GM12873 (cell line): ENCODE results near the gene SLC24A3.

ENCODE experiments used
- TF ChIP-seq, protein P1 (sequence below): IDR thresholded peaks from 2 replicates; pipeline ENCODE4 v1.5.1; 2012; ENCODE audit warnings: low read depth, mild to moderate bottlenecking, moderate library complexity, low read length, control low read depth; ENCODE audit not compliant: insufficient read depth; ENCODE audit errors: missing control alignments

The SLC24A3 gene

DNA sequence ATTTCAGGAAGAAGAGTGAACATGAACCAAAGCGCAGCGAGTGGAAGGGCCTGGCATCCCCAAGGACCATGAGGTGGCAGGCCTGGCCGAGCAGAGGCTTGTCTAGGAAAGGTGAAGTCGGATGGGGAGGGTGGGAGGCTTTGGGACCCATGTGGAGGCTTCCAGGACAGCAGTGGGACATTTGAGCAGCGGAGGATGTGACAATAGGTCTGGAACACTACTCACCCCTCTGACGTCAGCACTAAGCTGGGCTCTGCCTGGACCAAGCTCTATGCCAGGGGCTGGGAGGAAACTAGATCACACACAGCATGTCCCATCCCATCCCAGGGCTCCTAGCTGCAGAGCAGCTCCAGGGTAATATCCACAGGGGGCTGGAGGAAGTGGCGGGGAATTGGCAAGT lies 370.3 kb downstream of the SLC24A3 start:
- TF ChIP-seq, protein P1, sequence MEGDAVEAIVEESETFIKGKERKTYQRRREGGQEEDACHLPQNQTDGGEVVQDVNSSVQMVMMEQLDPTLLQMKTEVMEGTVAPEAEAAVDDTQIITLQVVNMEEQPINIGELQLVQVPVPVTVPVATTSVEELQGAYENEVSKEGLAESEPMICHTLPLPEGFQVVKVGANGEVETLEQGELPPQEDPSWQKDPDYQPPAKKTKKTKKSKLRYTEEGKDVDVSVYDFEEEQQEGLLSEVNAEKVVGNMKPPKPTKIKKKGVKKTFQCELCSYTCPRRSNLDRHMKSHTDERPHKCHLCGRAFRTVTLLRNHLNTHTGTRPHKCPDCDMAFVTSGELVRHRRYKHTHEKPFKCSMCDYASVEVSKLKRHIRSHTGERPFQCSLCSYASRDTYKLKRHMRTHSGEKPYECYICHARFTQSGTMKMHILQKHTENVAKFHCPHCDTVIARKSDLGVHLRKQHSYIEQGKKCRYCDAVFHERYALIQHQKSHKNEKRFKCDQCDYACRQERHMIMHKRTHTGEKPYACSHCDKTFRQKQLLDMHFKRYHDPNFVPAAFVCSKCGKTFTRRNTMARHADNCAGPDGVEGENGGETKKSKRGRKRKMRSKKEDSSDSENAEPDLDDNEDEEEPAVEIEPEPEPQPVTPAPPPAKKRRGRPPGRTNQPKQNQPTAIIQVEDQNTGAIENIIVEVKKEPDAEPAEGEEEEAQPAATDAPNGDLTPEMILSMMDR: no peak

DNA sequence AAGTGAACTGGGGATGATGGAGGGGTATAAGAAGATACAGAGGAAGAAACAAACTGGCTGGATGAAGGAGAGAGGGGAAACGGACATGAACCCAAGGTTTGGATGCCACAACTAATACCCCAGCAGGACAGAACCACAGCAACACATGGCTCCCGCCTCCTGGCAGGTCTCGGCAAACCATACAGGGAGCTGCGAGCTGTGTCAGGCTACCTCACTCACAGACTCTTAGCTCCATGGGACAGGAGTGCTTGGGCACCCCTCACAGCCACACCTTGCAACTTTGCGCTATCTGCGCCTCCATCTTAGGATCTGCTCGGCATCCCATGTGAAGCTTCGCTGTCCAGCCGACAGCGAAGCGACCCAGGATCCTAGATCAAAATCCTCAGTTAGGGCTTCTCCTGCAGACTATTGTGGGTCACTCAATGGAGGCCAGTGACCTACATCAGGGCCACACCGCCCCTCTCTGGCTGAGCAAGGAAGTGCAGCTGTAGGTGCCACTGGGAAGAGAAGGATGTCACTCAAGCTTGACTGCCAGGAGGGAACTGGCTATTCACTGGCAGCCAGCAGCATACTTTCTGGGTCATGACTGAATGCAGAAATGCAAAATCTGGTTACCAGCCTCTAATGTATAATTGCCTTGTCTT lies 371.2 kb downstream of the SLC24A3 start:
- TF ChIP-seq, protein P1: peak; percentile 89

DNA sequence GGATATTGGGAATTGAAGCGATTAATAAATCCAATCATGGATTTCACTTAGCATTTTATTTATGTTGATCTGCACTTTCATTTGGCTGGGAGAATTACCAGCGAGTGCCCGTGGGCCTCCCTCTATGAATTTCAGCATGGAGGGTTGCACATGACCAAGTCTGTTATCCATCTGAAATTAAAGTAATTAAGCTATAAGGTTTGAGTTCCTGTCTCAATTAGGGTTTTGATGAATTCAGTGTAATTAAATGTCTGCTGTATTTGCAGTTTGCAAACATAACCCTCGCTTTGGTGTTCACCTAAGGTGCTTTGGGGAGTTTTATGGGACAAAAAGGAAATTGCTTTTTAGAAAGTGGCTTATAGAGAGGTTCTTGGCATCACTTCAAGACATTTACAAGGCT lies 375.8 kb downstream of the SLC24A3 start:
- TF ChIP-seq, protein P1: no peak

DNA sequence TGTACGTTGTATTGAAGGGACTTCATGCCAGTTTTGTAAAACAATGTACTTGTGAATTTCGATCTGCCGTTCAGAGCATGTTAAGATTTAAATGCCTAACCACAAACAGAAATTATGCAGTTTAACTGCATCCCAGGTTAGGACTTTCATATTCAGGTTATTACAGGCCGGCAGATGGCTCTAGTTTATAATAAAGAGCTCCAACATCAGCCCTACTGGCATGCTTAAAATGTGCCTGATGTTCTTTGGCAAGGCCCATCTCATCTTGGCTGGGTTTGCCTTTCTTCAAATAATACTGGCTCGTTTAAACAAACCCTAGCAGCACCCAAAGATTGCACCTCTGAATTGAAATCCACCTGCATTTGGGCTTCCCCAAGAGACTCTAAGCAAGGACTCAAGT lies 376.3 kb downstream of the SLC24A3 start:
- TF ChIP-seq, protein P1: no peak

DNA sequence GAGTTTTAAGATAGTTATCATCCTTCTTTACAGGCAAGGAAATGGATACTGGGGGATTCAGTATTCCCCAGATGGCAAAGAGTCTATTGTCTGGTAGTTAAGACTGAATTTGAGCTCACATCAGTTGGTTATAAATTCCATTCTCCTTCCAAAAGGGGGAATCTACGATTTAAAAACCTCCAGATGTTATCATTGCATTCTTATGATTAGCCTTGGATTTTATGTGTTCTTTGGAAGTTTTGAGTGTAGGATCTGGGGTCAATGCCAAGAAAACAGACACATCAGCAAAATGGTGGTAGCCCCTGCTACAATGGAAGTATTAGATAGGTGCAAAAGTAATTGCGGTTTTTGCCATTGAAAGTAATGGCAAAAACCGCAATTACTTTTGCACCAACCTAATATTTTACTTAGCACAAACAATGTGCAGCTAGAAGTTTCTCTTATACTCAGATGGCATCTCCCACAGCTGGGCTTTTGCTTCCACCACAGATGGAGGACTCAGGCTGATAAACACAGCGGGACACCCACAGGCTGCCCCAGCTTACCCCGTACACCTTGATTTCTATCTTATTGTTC lies 377.4 kb downstream of the SLC24A3 start:
- TF ChIP-seq, protein P1: no peak

DNA sequence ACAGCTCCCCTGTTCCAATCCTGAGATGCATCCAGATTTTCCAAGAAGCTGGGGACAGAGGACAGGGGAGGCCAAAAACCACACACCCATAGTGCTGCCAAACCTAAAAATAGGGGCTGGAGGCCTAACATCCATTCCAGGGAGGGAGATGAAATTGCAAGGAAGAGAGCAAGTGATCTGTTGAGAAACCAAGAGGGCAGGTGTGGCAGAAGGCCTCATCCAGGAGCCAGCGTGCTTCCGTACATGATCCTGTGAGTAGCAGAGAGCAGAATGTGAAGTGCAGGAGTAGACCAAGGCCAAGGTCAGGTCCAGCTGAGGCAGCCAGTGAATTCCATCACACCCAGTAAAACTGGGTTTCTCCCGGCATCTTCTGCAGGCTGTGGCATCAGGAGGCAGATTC lies 377.9 kb downstream of the SLC24A3 start:
- TF ChIP-seq, protein P1: no peak

DNA sequence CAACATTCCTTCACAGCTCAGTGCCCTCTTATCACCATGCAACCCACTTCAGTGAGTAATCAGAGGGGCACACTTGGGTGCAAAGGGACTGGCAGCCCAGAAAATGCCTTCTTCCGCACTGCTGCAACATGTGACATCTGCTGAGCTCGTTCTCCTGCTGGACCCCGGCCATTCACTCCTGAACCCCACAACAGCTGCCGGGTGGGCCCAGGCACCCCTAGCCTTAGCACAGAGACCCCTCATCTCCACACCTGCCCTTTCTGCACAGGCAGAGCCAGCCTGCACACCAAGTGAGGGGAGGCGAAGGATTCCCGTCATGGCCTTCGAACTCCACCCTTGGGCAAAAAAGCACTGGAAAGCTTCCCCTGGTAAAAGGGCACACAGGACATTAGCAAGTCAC lies 381.3 kb downstream of the SLC24A3 start:
- TF ChIP-seq, protein P1: no peak
